NT2/D1 (cell line): ENCODE data around the gene PODNL1.

Source experiments
- SUZ12 ChIP-seq: IDR thresholded peaks from 2 replicates; pipeline ENCODE4 v1.6.1; 2011; ENCODE audit not compliant: insufficient read length, insufficient read depth; ENCODE audit errors: extremely low read depth
- YY1 ChIP-seq: IDR thresholded peaks from 2 replicates; pipeline ENCODE4 v1.6.1; 2011; ENCODE audit not compliant: insufficient read length, insufficient read depth
- ZNF274 ChIP-seq: IDR thresholded peaks from 2 replicates; pipeline ENCODE4 v1.6.1; 2011; ENCODE audit warnings: mild to moderate bottlenecking, low read depth, low read length

- TF ChIP-seq YY1 (no peak), ZNF274 (no peak), SUZ12 (no peak)
Observed at GRCh38 chr19:13974073-13974472, 35.9 kb upstream of the PODNL1 start.
